Cardiac septum (tissue), 1 donor: ENCODE data around the gene PPP1R3F. TPM values are rescaled to one million over a fixed set of nuclear protein-coding genes. Genes with fewer than 3 reads are reported as not detected.
"Not testable (repeated sequence)": the region's sequence is repeated elsewhere in the genome, so short reads cannot be mapped to it uniquely, and the experiment has no call there.

Source experiments
- DNase-seq: peaks from one replicate; pipeline ENCODE4 v3.0.0-alpha.2; 2020; ENCODE audit warnings: low spot score
- intact Hi-C: fragments of 100-400 bp; cut with DNase I; formaldehyde crosslinking; loops from one replicate; pipeline ENCODE4 v1.14.0; 2022
- total RNA-seq: library from RNA; stranded (reverse); fragmentation: NEBNext Ultra II Directional; extraction: Animal tissue kit (Norgen Biotek cat#: 25700); gene quantifications from one replicate; pipeline ENCODE4 v1.2.1, GENCODE V29; 2021
- donor health status: DM: no; HTN: no; CAD: no.

Gene PPP1R3F
- total RNA-seq, 1 donor from 2014 or later: 23.4 TPM

- intact Hi-C loops: loop anchor here (5.0 kb wide), 1 partner anchor 67 kb away; the partner anchor contains the start of gene SYP
These were observed 405 bp upstream of the PPP1R3F start for GRCh38 chrX:49269010-49269766.

DNA sequence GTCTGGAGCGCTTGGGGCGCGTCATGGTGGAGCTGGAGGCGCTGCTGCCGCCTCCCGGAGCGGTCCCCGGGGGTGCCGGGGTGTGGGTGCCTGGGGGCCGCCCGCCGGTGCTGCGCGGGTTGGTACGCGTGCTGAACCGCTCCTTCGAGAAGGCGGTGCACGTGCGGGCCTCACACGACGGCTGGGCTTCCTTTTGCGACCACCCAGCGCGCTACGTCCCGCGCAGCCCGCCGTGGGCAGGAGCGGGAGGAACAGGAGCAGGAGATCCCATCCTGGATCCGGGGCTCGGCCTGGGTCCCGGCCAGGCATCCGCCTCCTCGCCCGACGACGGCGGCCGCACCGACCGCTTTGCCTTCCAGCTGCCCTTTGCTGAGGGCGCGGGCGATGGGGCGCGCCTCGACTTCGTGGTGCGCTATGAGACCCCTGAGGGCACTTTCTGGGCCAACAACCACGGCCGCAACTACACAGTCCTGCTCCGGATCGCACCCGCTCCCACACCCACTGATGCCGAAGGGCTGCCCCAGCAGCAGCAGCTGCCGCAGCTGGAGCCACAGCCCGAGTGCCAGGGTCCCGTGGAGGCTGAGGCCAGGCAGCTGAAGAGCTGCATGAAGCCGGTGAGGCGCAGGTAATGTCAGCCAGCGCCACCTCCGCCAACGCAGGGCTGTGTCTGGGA lies 792 bp downstream of the PPP1R3F start:
- DNase-seq: no peak
- intact Hi-C loops: loop anchor here (5.0 kb wide), 1 partner anchor 33 kb away; the partner anchor contains the start of gene CCDC22

More at GRCh38 chrX:49269010-49269766, 405 bp upstream of the PPP1R3F start:
- DNase-seq: peak; percentile 97

GRCh38 chrX:49271341-49271740 lies 1.7 kb downstream of the PPP1R3F start:
- DNase-seq: no peak
- intact Hi-C loops: loop anchor here (5.0 kb wide), 1 partner anchor 34 kb away; the partner anchor contains the start of gene CCDC22

GRCh38 chrX:49272421-49272820 lies 2.8 kb downstream of the PPP1R3F start:
- intact Hi-C loops: loop anchor here (5.0 kb wide), 1 partner anchor 35 kb away; the partner anchor contains the start of gene CCDC22
- no peak for DNase-seq

DNA sequence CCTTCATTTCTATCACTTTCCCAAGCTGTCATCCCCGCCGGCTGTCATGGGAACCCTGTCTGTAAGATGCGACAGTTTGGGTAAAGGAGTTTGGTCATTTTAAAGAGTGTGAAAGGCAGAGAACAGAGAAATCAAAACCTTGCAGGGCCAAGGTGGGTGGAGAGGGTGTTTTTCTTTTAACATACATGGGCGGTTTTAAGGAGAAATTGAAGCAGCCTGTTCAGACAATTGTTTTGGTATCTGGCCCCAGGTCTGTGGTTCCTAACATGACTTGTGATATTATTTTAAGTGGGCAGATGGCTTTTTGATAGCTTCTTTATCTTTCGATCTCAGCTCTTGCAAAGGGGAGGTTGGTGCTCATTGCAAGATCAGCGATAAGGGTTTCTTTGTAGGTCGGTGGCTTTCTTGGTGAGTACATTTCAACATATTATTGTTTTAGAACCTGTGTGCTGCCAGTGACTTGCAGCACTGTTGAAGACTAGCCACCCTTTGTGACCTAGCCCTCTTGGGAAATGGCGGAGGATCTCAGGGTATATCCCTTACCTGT lies 3.7 kb downstream of the PPP1R3F start:
- no peak for DNase-seq
- intact Hi-C loops: loop anchor here (5.0 kb wide), 1 partner anchor 36 kb away; the partner anchor contains the start of gene CCDC22

DNA sequence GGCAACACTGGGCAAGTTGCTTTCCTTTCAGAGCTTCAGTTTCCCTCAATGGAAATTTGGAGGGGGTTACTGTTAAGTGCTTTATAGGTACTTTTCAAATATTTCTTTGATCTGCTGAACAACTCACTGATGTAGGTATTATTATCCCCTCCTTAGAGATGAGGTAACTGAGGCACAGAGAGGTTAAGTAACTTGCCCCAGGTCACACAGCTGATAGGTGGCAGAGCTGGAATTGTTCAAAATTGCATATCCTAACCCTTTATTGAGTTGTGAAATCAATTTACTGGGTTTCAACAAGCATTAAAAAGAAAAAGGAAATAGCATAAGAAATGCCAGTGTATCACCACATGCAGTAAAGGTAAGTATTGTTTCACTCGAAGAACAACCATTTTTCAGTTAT lies 6.6 kb downstream of the PPP1R3F start:
- DNase-seq: no peak
- intact Hi-C loops: no loop called here

- intact Hi-C loops: no loop called here
These were observed 7.3 kb downstream of the PPP1R3F start for GRCh38 chrX:49276671-49277534.

GRCh38 chrX:49277535-49277830 lies 7.9 kb downstream of the PPP1R3F start:
- DNase-seq: no peak
- intact Hi-C loops: no loop called here

More at GRCh38 chrX:49276671-49277534, 7.3 kb downstream of the PPP1R3F start:
- peak; percentile 38 for DNase-seq

GRCh38 chrX:49278081-49278480 lies 8.5 kb downstream of the PPP1R3F start:
- no peak for DNase-seq
- intact Hi-C loops: no loop called here

GRCh38 chrX:49282647-49283011 lies 13.0 kb downstream of the PPP1R3F start:
- peak; percentile 70 for DNase-seq
- intact Hi-C loops: no loop called here

- DNase-seq: no peak
- intact Hi-C loops: no loop called here
These were observed 14.6 kb downstream of the PPP1R3F start for GRCh38 chrX:49284212-49284611.

- no peak for DNase-seq
- intact Hi-C loops: no loop called here
These were observed 16.5 kb downstream of the PPP1R3F start for GRCh38 chrX:49286136-49286535.

DNA sequence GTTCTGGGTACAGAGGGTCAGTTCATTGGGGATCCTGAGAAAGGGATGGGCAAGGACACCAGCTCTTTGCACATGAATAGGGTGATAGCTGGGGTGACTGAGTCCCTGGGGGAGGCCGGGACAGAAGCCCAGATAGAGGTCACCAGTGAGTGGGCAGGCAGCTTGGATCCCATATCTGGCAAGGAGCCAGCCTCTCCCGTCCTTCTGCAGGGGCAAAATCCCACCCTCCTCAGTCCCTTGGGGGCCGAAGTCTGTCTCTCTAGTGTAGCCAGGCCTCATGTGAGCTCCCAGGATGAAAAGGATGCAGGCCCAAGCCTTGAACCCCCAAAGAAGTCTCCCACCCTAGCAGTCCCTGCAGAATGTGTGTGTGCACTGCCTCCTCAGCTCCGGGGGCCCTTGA lies 17.0 kb downstream of the PPP1R3F start:
- intact Hi-C loops: no loop called here
- no peak for DNase-seq

GRCh38 chrX:49287665-49288064 lies 18.1 kb downstream of the PPP1R3F start:
- intact Hi-C loops: no loop called here
- no peak for DNase-seq

GRCh38 chrX:49290215-49290614 lies 20.6 kb downstream of the PPP1R3F start:
- DNase-seq: no peak
- intact Hi-C loops: no loop called here

GRCh38 chrX:49291615-49292337 lies 22.2 kb downstream of the PPP1R3F start:
- intact Hi-C loops: no loop called here
- no peak for DNase-seq

DNA sequence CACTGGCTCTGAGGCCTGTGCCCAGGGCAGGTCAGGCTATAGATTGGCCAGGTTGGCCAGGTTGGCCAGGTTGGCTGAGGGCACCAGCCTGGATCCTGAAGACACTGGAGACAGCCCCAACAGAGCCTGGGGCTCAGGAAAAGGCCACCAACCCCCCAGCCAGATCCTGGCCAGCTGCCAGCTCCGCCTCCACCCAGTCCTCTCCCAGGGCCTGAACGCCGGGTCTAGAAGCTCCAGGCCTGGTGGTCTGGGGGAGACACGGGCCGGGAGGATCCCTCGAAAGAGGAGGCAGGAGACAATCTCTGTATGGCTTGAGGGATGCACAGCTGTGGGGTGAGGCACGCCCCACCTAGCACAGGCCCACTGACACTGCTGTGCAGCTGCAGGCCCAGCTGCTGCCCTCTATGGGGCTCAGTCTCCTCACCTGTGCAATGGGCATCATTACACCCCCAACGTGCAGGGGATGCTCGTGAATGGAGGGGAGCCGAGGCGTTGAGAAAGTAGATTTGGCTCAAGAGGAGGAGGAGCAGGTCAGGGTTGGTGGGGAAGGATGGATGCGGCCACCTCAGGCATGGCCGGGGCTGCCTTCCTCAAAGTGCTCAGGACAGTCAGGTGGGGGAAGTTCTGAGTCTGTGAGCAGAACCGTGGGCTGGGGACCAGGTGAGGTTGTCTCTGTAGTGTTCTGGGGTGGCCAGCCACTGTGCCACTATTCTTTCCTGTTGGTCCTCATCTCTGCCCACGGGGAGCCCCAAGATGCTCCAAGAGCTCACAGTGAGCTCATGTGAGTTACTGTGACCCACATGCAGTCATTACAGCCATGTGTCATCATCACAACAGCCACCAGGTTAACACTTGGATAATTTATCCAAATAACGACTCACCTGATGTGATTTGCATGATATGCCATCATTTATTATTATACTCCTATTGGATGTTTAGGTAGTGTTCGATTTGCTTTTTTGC lies 23.1 kb downstream of the PPP1R3F start:
- intact Hi-C loops: no loop called here
- no peak for DNase-seq

GRCh38 chrX:49299293-49299692 lies 29.7 kb downstream of the PPP1R3F start:
- DNase-seq, intact Hi-C loops: not testable (repeated sequence)
